Loucy (cell line): ENCODE data around the gene ZNF469.

ENCODE experiments used
- EZH2phosphoT487 ChIP-seq: fragments of 200-600 bp; IDR thresholded peaks from 2 replicates; pipeline ENCODE4 v1.6.1; 2018; ENCODE audit warnings: antibody characterized with exemption, mild to moderate bottlenecking, moderate library complexity, borderline replicate concordance
- TF ChIP-seq, protein P1 (sequence below): fragments of 200-600 bp; sonication (generic); conservative IDR thresholded peaks from 2 replicates; pipeline ENCODE4 v1.5.1; 2014; ENCODE audit warnings: mild to moderate bottlenecking, antibody characterized with exemption, low read length

DNA sequence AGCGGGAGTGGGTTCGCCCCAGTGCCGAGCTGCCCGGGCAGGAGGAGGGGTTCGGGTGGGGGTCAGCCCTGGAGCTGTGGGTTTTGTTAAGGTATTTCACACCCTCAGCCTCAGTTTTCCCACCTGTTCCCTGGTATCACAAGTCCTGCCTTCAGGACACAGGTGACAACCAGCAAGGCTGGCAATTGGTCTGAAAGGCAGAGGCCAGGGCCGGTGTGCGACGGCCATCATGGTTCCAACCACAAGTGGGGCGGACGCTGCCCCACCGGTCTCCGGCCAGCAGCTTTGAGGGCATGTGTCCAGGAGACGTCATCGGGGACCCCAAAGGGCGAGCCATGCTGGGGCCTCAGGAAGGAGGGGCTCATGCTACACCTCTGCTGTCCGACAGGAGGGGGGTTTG is 10.8 kb downstream of the ZNF469 start:
- TF ChIP-seq, protein P1, sequence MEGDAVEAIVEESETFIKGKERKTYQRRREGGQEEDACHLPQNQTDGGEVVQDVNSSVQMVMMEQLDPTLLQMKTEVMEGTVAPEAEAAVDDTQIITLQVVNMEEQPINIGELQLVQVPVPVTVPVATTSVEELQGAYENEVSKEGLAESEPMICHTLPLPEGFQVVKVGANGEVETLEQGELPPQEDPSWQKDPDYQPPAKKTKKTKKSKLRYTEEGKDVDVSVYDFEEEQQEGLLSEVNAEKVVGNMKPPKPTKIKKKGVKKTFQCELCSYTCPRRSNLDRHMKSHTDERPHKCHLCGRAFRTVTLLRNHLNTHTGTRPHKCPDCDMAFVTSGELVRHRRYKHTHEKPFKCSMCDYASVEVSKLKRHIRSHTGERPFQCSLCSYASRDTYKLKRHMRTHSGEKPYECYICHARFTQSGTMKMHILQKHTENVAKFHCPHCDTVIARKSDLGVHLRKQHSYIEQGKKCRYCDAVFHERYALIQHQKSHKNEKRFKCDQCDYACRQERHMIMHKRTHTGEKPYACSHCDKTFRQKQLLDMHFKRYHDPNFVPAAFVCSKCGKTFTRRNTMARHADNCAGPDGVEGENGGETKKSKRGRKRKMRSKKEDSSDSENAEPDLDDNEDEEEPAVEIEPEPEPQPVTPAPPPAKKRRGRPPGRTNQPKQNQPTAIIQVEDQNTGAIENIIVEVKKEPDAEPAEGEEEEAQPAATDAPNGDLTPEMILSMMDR, result no peak
- no peak for TF ChIP-seq EZH2phosphoT487
